GM12874 (cell line): Measurements from ENCODE around the gene TMOD1.

Experiments used
- TF ChIP-seq, protein P1 (sequence below): IDR thresholded peaks from 2 replicates; pipeline ENCODE4 v1.5.1; 2011; ENCODE audit warnings: low read depth, mild to moderate bottlenecking, control low read depth, low read length, moderate library complexity; ENCODE audit not compliant: insufficient read depth

Gene TMOD1

DNA sequence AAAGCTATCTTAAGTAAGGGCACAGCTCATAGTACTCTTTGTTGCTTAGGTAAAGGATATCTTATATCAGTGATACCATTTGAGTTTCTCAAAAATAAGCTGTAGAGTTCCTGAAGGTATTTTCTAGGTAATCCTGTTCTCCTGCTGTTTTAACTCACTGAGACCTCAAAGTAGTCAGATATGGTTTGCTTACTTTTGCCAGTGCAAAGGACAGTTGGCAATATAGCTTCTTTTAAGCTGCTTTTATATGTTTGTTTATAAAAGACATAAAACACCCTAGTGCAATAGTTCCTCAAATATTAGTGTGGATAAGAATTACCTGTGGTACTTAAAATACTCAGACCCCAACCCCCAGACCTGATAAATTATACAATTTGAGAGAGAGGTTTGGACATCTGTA, 144.3 kb downstream of the TMOD1 start:
- TF ChIP-seq, protein P1, sequence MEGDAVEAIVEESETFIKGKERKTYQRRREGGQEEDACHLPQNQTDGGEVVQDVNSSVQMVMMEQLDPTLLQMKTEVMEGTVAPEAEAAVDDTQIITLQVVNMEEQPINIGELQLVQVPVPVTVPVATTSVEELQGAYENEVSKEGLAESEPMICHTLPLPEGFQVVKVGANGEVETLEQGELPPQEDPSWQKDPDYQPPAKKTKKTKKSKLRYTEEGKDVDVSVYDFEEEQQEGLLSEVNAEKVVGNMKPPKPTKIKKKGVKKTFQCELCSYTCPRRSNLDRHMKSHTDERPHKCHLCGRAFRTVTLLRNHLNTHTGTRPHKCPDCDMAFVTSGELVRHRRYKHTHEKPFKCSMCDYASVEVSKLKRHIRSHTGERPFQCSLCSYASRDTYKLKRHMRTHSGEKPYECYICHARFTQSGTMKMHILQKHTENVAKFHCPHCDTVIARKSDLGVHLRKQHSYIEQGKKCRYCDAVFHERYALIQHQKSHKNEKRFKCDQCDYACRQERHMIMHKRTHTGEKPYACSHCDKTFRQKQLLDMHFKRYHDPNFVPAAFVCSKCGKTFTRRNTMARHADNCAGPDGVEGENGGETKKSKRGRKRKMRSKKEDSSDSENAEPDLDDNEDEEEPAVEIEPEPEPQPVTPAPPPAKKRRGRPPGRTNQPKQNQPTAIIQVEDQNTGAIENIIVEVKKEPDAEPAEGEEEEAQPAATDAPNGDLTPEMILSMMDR = no peak

GRCh38 chr9:97647996-97648395, 146.5 kb downstream of the TMOD1 start:
- TF ChIP-seq, protein P1 = no peak
